HEK293 (cell line): ENCODE measurements around the gene RPL10A.

Source experiments
- CTCF ChIP-seq: fragments of 450-650 bp; formaldehyde crosslinking; IDR thresholded peaks from 2 replicates; pipeline ENCODE4 v1.5.1; 2016; ENCODE audit warnings: missing biosample characterization, missing genetic modification characterization
- EGR2 ChIP-seq: fragments of 450-650 bp; formaldehyde crosslinking; IDR thresholded peaks from 2 replicates; pipeline ENCODE4 v1.5.1; 2016; ENCODE audit warnings: low read depth, missing biosample characterization, missing genetic modification characterization
- MZF1 ChIP-seq: fragments of 450-650 bp; formaldehyde crosslinking; IDR thresholded peaks from 2 replicates; pipeline ENCODE4 v1.5.1; 2017; ENCODE audit warnings: missing biosample characterization, missing genetic modification characterization, borderline replicate concordance
- ZBTB21 ChIP-seq: fragments of 450-650 bp; formaldehyde crosslinking; IDR thresholded peaks from 2 replicates; pipeline ENCODE4 v1.5.1; 2017; ENCODE audit warnings: missing biosample characterization, missing genetic modification characterization
- ZNF146 ChIP-seq: fragments of 450-650 bp; formaldehyde crosslinking; IDR thresholded peaks from 2 replicates; pipeline ENCODE4 v1.5.1; 2016; ENCODE audit warnings: missing biosample characterization, missing genetic modification characterization
- ZNF311 ChIP-seq: fragments of 450-650 bp; formaldehyde crosslinking; IDR thresholded peaks from 2 replicates; pipeline ENCODE4 v1.5.1; 2017; ENCODE audit warnings: missing biosample characterization, missing genetic modification characterization, borderline replicate concordance
- ZNF362 ChIP-seq: fragments of 450-650 bp; formaldehyde crosslinking; IDR thresholded peaks from 2 replicates; pipeline ENCODE4 v1.5.1; 2016; ENCODE audit warnings: missing biosample characterization, missing genetic modification characterization
- ZNF610 ChIP-seq: fragments of 450-650 bp; formaldehyde crosslinking; IDR thresholded peaks from 2 replicates; pipeline ENCODE4 v1.5.1; 2016; ENCODE audit warnings: missing biosample characterization, missing genetic modification characterization, borderline replicate concordance
- ZNF701 ChIP-seq: fragments of 450-650 bp; formaldehyde crosslinking; IDR thresholded peaks from 2 replicates; pipeline ENCODE4 v1.5.1; 2016; ENCODE audit warnings: missing biosample characterization, missing genetic modification characterization
- ZNF843 ChIP-seq: fragments of 450-650 bp; formaldehyde crosslinking; IDR thresholded peaks from 2 replicates; pipeline ENCODE4 v1.5.1; 2016; ENCODE audit warnings: missing biosample characterization, missing genetic modification characterization
- ZSCAN23 ChIP-seq: fragments of 450-650 bp; formaldehyde crosslinking; IDR thresholded peaks from 2 replicates; pipeline ENCODE4 v1.5.1; 2016; ENCODE audit warnings: missing biosample characterization, missing genetic modification characterization

- TF ChIP-seq CTCF (no peak), ZNF701 (tag by site-specific recombination) (no peak), MZF1 (tag by site-specific recombination) (no peak), ZBTB21 (no peak), ZNF146 (tag by site-specific recombination) (no peak), ZNF843 (tag by site-specific recombination) (no peak), ZNF362 (tag by site-specific recombination) (no peak; the same call in 1 of the 2 replicates), ZSCAN23 (tag by site-specific recombination) (no peak), ZNF610 (tag by site-specific recombination) (no peak), EGR2 (no peak), ZNF311 (no peak)
Measured at GRCh38 chr6:35470663-35471120, 2.5 kb downstream of the RPL10A start.
